ENCODE results near the gene TRAF3IP3.
A peak's percentile ranks its signal among the peaks of the same experiment; 100 is the strongest.

Gene TRAF3IP3

GRCh38 chr1:209755926-209756614 lies at the start of gene TRAF3IP3:
TSS of gene TRAF3IP3 (plus strand) at chr1:209756053. CDS start at chr1:209760040, 3,987 bp downstream.
- DNase-seq = no peak

DNA sequence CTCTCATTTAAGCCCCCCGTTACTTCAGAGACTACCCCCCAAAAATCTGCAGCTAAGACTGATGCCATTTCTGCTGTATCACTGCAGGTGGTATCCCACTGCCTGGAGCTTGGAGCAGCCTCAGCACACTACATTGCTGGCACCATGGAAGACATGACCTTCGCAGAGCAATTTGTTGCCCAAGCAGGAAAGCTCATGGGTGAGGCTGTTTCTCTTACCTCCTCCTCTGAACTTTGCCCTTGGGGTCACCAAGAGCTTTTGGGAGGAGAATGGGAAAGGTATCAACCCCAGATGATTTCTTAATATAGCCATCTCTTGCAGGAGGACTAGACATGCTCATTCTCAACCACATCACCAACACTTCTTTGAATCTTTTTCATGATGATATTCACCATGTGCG lies 49.2 kb upstream of the TRAF3IP3 start:
- no peak for DNase-seq

DNA sequence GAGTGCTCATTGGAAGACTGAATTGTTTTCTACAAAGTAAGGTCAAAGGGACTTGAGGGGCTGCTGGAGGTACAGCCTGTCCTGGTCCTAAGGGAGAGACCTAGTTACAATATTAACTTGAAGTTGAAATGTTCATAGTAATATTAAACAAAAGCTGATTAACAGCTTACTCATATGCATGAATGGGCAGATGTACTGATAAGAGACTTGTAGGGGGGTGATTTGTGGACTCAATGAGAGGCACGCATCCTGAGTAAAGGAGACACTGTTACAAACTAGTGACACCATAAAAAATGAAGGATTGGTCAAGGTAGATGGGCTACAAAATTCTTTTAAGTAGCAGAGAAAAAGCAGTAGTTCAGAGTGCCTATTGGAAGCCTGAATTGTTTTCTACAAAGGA lies 48.5 kb upstream of the TRAF3IP3 start:
- DNase-seq = no peak

DNA sequence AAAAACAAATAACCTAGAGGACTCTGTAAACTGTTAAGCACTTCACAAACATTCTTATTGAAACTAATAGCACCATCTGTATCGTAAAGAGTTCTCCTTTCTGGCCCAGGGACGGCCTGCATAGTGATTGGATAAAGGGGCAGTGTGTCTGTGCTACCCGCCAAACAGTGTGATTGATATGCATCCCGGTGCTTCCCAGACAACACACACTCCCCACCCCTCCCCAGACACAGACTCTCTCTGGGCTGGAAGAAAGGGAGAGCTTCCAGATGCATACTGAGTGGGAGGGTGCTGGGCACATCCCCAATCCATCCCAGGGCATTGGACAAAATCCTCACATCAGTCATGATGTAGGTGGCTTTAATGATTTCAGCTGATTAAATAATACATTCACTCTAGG lies 47.6 kb upstream of the TRAF3IP3 start:
- DNase-seq = no peak

DNA sequence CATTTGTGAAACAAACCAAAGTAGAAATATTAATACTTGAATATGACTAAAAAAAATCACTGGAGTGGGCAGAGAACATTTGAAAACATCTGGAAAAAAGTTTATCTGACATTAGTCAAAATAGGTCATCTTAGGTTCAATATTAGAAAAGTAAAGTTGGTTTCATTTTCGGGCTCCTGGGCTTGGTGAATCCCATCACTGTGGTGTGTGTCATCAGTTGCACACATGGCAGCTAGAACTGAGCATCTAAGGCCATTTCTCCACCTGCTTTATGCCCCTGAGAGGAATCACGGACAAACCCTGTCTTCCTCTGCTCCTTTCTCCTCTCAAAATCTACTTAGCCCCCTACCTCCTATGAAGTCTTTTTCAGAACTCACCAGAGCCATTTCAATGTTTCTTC lies 45.8 kb upstream of the TRAF3IP3 start:
- DNase-seq = no peak

DNA sequence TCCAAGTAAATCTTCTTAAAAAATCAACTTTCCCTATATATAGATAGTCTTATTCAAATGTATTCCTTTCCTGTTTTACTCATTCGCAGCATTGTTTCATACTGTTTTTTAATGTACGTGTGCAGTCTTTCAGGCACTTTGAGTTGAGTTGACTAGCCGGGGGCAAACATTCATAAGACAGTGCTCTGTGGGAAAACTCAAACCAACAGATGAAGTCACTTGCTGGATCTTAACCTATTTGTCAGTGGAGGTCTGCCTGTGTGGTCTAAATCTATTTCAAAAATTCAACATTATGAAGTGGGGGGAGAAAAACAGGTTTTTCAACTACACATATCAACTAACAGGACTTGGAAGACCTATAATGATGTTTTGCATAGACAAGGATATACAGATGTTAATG lies 45.0 kb upstream of the TRAF3IP3 start:
- DNase-seq = no peak

DNA sequence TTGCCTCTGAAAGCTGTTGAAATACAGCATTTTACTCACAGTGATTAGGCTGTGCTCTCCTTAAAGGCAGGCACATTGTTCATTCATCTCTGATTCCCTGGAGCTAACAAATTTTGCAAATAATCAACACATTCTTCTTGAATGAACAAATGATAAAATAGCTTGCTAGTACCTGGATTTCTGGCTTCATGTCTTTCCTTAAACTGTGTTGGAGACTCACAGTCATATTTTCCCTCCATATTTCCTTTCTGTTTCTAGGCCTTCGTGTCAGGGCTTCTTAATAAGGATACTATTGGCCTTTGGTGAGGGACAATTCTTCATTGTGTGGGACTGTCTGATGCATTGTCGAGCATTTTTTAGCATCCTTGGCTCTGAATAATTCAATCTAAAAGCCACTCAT lies 41.5 kb upstream of the TRAF3IP3 start:
- no peak for DNase-seq

DNA sequence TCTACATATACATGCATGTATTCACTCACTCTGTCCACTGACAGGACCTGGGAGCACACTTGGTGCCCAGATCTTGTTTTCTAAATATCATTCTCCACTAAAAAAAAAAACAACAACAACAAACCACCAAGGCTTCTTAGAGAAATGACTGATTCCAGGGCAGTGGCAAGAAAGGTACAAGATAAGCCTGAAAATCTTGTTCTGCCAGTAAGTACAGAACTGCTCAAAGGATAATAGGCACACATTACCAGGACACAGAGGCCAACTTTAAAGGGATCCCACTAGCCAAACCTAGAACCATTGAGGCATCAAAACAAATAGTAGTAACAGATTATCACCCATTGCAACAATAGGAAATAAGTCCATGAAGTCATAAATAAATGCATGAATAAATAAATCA lies 40.5 kb upstream of the TRAF3IP3 start:
- DNase-seq = no peak

GRCh38 chr1:209717818-209718217 lies 38.0 kb upstream of the TRAF3IP3 start:
- DNase-seq = no peak

DNA sequence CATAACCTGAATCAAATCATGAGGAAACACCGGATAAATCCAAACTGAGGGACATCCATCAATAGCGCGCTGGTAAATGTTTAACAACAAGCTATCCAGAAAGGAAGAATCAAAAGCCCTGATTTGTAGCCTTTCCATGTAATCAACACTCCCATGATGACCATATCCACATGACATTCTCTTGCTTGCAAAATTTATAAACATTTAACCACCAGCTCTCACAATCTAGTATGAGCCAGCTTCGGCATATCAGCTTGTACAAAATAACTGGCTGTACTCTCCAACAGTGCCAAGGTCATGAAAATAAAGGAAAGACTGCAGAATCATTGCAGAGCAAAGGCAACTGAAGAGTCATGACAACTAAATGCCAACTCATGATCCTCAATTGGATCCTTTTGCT lies 35.5 kb upstream of the TRAF3IP3 start:
- no peak for DNase-seq

DNA sequence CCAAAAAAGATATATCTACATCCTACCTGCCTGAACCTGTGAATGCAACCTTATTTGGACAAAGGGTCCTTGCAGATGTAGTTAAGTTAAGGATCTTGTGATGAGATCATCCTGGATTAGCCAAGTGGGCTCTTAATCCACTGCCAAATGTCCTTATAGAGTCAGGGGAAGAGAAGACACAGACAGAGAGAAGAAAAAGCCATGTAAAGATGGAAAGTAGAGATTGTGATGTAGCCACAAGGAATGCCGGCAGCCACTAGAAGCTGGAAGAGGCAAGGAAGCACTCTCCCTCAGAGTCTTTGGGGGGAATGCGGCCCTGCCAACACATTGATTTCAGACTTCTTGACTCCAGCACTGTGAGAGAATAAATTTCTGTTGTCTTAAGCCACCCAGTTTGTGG lies 35.0 kb upstream of the TRAF3IP3 start:
- DNase-seq = peak; percentile 21

GRCh38 chr1:209721323-209721722 lies 34.5 kb upstream of the TRAF3IP3 start:
- DNase-seq = no peak

DNA sequence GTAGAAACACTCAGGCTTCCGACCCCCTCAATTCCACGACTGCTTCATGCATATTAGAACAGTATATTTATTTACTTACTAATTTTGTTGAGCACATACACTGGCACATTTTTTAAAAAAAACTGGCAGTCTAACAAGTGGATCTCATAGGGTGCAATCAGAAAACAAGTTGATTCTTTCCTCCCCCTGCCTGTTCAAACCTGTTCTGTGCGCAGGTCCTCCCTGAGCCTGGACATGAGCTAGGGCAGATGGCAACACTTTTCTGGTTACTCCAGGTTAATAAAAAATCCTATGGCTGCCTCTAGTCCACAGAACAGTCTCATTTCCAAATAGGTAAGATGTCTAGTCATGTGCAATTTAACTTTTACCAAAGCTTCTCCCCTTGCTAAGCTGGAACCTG lies 32.6 kb upstream of the TRAF3IP3 start:
- no peak for DNase-seq

DNA sequence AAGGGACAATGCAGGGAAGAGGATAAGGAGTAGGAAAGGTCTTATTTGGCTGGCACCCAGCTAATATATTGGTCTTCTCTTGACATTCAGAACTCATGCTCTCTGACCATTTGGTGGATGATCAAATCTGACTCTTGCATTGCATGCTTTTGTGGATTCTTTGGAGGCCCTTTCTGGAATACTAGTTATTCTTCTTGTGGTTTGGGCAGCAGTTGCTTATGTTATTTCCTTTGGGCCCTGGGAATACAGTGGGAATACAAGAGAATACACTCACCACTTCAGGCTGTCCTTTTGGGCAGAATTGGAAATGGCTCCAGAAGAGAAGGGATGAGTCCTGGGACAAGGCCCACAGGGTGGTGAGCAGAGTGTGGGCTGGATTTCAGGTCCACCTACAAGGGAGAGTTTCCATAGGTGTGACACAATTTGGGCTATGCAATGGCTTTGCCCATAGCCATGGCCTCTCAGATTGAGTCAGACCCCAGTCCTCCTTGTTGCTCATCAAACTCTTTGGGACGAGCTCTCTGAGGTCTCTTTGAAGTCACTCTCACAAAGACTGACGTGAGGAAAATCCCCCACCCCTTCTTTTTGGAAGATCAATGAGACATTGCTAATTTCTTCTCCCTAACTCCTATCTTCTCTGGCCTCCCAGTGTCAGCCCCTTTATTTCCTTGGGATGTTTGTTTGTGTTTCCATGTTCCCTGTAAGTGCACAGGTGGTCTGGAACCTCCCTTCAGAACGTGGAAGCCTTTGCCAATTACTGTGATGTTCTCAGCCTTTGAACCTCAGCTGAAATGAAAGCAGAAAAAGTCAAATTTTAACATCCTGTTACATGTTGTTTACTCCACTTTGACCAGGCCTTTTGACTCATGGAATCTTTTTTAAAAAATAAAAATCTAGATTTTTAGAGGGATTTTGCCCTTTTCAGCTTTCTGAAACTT lies 31.8 kb upstream of the TRAF3IP3 start:
- DNase-seq = peak; percentile 35

DNA sequence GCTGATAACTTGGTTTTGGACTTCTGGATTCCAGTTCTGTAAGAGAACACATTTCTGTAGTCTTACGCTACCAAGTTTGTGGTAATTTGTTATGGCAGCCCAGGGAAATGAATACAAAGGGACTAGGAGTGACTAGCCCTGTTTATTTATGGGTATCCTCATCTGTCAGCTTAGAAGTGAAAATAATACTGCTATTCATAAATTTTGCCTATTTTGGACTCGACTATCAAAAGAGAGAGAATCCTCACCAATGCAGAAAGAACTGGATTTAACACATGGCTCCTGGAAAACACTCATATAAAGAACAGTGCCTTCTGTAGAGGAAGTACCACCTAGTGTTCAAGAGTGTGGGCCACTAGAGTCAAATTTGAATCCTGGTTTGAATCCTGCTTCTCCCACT lies 28.6 kb upstream of the TRAF3IP3 start:
- DNase-seq = no peak

GRCh38 chr1:209727785-209728184 lies 28.1 kb upstream of the TRAF3IP3 start:
- DNase-seq = no peak

- DNase-seq = no peak
Measured at GRCh38 chr1:209728466-209728865, 27.4 kb upstream of the TRAF3IP3 start.

DNA sequence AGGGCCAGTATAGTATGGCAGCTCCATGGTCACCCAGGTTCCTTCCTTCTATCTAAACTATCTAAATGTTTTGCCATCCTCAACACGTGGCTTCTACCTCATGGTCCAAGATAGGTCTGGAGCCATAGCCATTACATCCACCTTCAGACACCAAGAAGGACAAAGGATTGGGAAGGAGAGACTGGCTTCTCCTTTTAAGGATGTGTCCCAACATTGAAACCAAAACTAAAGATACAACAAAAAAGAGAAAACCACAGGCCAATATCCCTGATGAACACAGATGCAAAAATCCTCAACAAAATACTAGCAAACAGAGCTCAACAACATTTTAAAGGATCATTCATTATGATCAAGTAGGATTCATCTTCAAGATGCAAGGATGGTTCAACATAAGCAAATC lies 26.4 kb upstream of the TRAF3IP3 start:
- no peak for DNase-seq

DNA sequence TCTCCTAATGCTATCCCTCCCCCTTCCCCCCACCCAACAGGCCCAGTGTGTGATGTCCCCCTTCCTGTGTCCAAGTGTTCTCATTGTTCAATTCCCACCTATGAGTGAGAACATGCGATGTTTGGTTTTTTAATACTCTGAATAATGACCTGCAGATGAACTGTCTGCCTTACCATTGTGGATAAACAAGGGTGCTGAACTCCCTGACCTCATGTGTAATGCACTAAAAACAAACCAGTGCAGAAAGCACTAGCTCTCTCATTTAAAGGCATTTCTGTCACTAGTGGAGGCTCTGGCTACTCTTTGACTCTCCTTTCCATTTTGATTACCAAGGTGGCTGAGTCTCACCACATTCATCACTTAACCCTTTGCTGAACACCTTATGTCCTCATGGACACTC lies 23.1 kb upstream of the TRAF3IP3 start:
- DNase-seq = no peak

GRCh38 chr1:209733409-209734192 lies 22.3 kb upstream of the TRAF3IP3 start:
- DNase-seq = peak; percentile 49

DNA sequence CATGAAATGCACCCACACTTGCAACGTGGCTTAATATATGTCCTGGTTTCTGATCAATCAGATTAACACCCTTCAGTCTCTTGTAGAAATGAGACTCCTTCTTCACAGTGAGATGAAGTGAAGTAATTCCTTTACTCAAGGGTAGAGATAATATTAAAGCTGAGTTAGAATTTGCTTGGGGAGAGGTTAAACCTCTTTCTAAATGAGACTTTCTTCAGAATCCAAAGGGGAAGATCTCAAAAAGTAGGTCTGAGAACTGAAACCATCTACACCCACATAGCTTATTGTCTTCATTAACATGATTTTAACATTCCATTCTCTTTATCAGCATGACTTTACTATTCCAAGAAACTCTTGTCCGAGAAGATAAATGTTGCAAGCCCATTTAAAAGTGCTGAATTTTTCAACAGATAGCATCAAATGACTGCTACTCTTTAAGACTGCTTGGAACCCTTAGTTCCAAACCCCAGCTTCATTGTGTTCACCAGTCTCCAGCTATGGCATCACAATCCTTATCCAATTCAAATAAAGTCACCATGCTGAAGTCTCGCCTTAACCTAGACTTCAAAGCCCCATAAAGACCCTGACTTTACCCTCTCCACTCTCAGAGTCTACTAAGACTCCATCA lies 19.2 kb upstream of the TRAF3IP3 start:
- DNase-seq = no peak

GRCh38 chr1:209737118-209737505 lies 18.7 kb upstream of the TRAF3IP3 start:
- DNase-seq = no peak

DNA sequence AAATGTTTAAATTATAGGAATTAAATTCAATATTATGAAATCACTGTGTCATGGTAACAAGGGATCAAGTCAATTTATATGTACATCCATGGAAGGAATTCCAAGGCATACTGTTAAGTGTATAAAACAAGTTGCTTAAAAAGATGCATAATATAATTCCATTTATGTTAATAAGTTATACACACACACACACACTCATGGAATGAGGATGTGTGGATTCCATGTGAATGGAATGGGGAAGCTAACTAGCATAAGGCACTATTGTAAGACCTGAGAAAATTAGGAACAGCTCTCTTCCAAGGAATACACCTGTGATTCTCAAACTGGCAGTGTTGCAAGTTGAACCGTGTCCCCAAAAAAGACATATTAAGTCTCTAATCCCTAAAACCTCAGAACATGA lies 17.6 kb upstream of the TRAF3IP3 start:
- DNase-seq = no peak

All from fibroblast of skin of right biceps (primary cell).